Measurements from ENCODE around the gene CRTC1.

CRTC1 gene

DNA sequence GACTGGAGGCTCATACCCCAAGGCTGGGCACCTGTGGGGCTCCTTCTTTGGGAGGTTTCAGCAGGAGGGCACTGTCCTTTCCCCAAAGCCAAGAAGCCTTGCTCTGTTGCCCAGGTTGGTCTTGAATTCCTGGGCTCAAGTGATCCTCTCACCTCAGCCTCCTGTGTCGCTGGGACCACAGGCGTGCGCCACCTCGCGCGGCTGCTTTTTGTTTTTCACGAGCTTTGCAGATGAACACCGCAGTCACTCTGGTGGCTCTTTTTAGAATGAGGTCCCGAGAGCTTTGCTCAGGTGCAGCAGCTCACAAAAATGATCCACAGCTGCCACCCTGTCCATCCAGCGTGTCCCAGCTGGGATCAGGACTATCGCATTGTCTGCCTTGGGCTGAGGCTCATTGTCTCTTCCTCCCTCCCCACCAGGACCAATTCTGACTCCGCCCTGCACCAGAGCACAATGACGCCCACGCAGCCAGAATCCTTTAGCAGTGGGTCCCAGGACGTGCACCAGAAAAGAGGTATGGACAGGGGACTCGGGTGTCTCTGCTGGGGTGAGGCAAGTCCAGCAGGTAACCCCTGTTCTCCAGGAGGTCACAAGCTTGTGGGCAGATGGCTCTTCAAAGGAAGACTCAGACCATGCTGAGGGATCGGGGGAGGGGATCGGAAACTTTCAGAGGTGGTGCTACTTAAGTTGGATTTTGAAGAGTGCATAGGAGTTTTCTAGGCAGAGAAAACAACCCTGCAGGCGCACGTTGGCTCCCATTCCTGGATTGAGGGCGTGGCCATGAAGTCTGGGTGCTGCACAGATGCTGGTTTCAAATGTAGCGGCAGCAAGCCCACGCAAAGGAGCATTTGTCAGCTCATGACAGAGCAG lies 66.1 kb downstream of the CRTC1 start:
- no peak for DNase-seq (ENCODE audit: low spot score)

DNA sequence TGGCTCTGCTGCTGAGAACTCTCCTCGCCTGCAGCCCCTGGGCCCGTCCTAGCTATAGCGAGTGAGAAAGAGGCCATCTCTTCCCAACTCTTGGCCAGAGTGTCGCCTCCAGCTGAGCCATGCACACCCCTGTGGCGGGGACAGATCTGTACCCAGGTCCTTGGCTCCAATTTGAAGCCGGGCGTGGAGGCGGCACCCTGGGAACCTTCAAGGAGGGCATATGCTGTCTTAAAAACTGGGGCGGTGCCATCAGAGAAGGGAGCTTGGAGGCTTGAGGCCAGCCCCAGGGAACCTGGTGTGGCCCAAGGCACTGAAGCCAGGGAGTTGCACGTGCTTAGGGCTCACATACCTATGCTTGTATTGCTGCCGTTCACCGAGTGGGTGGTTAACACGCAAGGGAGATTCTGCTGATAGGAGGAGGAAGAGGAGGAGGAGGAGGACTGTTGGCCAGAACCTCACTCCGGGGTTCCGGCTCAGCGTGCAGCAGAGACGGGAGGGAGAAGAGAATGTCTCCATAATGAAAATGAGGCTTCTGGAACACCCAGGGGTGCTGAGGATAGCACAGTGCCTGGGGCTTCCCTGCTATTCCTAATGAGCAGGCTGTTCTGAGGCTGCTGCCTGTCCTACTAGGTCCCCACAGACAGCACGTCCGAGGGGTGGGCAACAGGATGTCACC lies 67.0 kb downstream of the CRTC1 start:
- no peak for DNase-seq (ENCODE audit: low spot score)

DNA sequence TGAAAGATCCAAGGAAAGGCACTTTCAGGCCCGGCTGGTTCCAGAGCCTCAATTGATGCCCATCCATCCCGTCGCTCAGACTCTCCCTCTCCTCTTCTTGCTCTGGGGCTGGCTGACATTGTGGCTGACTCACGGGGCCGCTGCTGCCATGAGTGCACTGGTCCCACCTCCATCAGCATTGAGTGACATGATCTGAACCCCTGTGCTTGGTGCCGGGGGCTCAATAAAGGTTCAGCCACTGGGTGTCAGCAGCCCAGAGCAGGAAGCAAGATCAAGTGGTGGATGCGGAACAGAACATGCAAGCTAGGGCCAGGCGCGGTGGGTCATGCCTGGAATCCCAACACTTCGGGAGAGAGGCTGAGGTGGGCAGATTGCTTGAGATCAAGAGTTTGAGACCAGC lies 68.1 kb downstream of the CRTC1 start:
- no peak for DNase-seq (ENCODE audit: low spot score)

DNA sequence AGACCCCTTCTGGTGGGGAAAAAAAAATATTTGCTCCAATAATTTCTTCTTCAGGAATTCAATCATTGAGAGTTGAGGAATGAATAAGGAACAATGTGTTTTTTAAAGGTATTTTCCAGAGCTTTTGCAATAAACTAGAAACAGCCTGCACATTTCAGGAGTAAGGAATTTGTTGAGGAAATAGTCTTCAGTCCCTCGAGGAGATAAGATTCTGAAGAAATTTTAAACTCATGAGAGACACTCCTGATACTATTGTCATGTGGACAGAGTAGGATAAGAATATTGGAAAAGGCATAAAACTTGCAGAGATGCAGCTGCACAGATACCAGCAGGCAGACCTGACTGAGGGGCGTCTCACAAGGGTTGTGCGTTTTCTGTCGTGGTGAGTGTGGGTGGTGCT lies 71.0 kb downstream of the CRTC1 start:
- no peak for DNase-seq (ENCODE audit: low spot score)

DNA sequence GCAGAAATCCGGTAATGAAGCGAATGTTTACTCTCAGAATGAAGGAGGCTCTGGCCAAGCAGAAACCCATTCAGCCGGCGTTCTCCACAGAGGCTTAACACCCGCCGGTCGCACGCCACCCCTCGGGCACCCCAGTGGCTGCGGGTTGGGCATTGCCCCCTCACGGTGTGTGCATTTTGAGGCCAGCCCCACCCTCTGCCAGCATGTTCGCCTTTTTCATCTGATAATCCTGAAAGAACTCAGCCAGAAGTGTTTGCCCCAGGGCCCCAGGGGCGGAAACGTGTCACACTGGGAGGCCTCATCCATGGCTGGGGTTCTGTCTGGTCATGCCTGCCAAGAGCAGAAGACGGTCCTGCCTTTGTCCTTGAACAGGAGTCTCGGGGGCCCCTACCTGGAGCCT lies 73.4 kb downstream of the CRTC1 start:
- no peak for DNase-seq (ENCODE audit: low spot score)

DNA sequence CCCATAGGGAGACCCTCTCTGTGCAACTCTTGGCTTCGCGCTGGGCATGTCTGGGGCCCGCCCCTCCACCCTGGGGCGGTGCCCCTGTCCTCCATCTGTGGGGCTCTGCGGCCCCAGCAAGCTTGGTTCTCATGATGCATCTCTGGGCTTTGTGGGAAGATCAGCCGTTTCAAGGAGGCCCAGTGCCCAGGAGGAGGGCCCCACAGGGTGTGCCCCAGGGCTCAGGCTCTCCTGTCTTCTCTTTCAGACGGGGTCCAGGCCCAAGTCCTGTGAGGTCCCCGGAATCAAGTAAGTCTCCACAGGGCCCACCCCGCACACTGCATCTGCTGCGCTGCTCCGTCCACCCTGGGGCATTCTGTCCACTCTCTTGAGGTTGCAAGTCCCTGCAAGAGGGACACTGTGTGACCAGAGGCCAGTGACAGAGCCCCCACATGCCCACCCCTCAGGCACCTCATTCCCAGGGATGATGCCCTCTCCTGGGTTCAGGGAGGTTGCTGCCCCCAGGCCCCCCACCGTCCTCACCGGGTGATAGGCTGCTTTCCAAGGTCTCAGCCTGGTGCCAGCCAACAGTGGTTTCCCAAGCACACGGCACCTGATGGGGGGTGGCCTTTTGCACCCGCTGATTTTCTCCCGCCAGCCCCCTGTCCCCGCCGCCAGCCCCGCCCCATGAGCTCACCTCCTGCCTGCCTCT lies 76.0 kb downstream of the CRTC1 start:
- no peak for DNase-seq (ENCODE audit: low spot score)

DNA sequence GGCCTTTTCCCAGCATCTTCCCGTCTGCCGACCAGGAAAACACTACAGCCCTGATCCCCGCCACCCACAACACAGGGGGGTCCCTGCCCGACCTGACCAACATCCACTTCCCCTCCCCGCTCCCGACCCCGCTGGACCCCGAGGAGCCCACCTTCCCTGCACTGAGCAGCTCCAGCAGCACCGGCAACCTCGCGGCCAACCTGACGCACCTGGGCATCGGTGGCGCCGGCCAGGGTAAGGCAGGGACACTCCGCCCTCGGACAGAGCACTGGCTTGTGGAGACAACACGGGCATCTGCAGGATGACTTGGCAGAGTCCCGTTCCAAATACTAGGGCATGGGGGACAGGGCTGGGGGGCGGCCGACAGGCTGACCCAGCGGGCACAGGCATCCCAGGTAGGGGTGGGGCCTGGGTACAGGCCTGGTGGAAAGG lies 76.5 kb downstream of the CRTC1 start:
- DNase-seq (ENCODE audit: low spot score): no peak

DNA sequence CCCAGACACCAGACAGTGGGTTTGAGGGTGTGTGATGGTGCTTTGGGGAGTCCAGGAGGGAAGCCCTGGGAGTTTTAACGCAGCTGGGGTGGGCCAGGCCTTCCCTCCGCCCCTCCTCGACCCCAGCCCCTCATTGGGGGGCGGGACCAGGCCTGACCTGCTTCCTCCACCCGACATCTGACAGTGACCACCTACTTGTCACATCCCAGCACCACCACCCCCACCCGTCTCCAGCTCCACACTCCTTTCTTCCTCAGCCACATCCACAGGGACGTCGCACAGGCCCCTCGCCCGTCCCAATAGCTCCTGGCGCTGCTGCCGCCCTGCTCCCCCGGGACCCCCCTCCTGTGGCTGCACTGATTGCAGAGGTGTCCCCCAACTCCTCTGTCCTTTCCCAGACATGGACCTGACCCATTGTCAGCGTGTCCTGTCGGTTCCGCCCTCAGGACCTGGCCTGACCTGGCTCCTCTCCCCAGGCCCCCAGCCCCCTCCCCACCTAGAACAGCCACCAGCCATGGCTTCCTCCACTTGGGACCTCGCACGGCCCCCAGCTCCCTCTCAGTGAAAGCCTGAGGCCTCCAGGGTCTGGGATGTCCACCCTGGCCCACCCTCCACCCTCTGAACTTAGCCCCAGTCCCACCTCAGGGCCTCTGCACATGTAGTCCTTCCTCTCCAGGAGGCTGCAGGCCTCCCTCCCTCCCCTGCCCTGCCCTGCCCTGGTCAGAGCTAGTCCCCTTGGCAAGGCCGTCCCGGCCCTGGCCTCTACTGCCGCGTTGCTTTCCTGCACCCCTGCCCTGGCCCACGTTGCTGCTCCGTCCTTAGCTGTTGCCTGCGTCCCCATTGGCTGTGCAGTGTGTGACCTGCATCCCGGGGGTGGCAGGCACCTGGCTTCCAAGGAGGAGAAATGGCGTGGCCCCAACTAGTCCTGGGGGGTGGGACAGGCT lies 77.2 kb downstream of the CRTC1 start:
- no peak for DNase-seq (ENCODE audit: low spot score)

DNA sequence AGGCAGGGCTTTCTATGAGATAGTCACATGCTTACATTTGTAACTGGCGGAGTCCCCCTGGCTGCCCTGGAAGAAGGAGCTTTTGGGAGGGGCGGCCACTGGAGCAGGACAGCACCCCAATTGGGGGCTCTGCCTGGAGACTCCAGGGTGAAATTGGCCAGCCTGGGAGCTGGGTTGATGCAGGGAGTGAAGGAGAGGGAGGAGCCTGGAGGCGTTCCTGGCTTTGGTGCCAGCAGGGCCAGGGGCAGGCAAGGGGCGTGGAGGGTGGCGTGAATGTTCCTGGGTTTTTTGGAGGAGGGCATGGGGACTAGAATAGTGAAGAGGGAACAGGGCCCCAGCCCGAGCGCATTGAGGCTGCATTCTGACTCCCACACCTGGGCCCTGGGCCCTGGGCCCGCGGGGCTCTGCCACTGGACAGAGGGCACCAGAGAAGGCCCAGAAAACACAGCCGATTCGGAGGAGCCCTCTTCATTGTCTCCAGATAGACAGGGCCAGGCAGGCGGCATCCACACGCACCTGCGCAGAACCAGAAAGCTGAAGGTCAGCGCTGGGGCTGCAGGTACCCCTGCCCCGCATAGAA lies 78.1 kb downstream of the CRTC1 start:
- no peak for DNase-seq (ENCODE audit: low spot score)

DNA sequence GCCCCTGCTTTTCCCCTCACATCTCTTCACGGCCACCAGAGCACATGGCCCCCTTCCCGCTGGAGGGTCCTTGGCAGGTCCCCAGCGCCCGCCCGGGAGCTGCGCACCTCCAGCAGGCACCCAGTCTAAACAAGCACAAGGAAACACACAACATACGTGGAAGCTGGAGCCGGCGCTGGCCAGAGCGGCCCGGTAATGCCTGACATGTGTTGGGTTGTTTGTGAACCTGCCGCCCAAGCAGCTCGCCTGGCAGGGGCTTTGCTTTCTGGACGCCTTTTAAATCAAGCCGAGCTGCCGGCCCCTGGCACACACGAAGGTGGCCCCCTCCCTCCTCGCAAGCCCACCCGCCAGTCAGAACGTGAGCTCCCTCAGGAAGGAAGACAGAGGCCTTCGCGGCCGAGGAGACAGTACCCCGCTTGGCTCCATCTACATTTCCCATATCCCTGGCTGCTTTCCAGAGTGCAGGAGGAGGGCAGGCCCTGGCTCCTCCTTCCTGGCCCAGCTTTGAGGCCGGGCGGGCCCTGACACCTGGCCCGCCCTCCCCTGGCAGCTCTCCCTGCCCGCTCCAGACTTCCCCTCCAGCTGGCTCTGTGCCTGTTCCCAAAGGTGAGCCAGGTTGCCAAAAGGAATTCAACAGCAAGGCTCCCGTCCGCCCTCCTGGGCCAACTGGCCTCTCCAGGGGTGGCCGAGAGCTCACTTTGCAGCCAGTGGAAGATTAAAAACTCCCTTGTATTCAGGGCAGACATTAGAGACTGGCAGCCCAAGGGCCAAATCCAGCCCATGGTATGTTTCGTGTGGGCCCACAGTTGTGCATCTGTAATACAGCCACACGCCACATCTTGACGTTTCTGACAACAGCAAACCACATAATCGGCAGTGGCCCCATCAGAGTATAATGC lies 78.9 kb downstream of the CRTC1 start:
- DNase-seq (ENCODE audit: low spot score): no peak

DNA sequence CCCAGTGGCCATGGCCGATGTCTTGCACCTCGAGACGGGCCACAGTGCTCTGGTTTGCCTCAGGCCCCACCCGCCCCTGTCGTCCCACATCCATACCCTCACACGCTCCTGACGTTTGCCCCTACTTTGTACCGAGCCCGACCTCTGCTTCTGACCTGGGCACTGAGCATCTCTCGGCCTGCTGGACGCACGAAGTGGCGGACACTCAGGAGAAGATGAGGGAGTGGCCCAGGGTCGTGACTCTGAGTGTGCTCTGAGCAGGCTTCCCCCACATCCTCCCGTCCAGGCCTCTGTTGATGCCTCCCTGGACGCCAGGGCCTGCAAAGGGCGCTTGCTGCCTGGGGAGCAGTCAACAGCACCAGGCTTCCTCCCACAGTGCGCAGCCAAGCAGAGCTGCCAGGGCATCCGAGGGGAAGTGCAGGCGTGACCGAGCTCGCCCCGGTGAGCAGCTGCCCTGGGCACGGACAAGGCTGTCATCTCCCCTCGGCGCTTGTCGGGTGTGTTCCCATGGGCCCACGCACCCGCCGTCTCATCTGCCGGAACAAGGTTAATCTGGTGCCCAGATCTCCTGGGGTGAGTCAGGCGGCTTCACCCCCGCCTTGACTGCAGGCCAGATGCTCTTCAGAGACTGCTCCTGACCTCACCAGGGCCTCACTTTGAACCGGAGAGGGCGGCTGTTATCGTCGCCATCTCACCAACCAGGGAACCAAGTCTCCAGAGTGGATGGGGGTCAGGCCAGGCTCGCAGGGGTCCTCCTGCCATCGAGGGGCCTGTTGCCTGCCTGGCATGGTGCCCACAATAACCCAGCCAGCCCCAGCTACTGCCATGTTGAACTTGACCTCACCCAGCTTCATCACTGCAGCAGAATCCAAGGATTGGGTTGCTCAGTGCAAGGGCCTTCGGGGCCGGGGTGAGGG lies 80.5 kb downstream of the CRTC1 start:
- no peak for DNase-seq (ENCODE audit: low spot score)

DNA sequence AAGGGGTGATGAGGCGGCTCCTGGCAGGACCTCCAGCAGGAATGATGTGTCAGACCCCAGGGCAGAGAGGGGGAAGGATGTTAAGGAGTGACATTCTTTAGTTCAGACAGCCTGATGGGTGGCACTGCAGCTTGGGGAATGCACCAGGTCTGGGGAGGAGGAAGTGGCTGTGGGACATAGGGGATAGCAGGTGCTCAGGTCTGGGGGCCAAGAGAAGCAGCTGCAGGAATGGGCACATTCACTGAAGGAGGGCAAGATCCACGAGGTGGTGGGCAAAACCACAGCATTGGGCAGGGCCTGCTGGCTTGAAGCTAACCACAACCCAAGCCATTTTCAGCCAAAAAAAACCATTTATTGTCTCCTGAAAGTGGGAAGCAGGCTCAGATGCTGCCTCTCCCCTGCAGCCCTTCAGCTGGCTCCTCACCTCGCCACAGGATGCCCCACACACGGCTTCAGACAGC lies 81.1 kb downstream of the CRTC1 start:
- no peak for DNase-seq (ENCODE audit: low spot score)

DNA sequence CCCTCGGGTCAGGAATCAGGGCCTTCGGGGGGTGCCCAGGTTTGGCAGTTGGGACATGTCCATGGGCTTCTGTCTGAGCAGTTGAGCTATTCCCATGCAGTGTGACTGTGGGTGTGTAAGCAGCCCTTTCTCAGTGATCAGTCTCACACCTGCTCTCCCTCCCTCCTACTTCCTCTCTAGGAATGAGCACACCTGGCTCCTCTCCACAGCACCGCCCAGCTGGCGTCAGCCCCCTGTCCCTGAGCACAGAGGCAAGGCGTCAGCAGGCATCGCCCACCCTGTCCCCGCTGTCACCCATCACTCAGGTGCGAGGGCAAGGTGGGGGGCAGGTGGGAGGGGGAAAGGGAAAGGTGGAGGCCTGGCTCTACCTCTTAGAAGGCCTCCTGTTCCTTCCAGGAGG lies 81.7 kb downstream of the CRTC1 start:
- DNase-seq (ENCODE audit: low spot score): no peak

DNA sequence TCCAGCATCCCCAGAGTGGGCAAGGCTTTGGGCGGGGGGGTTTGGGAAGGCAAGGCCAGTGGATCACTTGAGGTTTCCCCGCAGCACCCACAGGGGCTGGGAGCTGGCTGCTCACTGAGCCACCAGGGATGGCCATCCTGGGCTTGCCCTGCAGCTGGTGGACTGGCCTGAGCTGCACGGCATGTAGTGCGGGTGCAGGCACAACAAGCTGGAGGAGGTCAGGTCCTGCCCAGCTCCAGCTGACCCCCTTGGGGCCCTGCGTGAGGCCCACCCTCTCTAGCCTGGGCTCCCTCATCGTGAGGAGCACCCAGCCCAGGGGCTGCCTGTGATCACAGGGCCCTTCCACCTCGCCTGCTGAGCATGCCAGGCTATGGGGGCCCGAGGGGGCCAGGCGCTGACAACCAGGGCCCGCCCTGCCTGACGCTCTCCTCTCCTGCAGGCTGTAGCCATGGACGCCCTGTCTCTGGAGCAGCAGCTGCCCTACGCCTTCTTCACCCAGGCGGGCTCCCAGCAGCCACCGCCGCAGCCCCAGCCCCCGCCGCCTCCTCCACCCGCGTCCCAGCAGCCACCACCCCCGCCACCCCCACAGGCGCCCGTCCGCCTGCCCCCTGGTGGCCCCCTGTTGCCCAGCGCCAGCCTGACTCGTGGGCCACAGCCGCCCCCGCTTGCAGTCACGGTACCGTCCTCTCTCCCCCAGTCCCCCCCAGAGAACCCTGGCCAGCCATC lies 84.7 kb downstream of the CRTC1 start:
- no peak for DNase-seq (ENCODE audit: low spot score)

DNA sequence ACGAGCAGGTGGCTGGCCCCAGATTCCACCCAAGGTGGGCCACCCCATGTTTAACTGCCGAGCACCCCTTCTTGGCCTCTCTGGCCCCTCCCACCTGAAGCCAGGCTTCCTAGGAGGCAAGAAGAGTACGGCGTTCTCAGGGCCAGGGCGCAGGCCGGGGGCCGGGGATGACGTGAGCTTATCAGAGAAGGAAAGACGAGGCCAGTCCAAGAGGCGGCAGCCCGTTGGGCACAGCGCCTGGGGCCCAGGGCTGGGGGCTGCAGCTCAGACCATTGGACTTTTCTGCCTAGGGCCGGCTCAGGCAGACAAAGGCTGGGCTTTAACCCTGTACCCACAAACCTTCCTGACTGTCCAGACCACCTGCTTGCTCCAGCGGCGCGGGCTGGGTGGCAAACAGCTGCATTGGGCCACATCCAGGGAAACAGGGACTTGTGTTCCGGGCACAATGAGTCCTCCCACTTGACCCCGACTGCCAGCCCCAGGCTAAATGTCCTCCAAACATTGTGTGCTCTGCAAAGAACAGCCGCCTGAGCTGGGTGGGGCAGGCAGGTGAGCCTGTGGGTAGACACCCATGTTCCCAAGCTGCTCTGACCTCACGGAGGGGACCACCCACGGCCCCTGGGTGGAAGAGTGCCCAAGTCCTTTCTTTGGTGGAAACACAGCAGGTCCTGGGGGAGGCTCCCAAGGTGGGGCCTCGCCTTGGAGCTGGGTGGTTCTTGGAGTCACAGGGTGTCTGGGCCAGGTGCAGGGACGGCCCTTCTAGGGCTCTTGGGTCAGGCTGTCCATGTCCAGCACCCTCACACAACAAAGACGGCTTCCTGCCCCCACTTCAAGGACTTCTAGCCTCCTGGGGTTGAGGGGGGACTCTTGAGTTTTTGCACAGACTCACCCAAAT lies 85.8 kb downstream of the CRTC1 start:
- DNase-seq (ENCODE audit: low spot score): no peak

DNA sequence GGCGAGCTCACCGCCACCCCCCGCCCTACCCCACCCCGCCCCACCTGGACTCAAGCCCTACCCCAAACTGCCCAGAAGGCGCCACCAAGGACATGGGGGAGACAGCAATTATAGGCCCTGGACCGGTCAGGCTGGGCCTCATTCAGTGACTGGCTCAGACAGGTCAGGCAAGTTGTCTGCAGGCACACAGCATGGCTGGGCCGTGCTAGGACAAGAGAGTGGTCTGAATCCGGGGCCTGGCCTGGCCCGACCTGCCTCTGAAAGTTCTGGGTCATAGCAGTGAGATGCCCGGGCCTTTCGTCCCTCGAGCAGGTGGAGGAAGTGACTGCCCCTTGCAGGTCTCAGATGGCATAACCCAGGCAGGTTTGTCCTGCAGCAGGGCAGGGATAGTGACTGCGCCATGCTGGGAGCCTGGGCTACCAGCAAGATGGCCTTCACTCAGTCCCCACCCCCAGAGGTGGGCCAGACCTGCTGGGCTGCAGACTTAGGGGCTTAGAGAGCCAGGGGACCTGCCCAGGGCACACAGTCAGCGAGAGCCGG lies 86.6 kb downstream of the CRTC1 start:
- DNase-seq (ENCODE audit: low spot score): no peak

DNA sequence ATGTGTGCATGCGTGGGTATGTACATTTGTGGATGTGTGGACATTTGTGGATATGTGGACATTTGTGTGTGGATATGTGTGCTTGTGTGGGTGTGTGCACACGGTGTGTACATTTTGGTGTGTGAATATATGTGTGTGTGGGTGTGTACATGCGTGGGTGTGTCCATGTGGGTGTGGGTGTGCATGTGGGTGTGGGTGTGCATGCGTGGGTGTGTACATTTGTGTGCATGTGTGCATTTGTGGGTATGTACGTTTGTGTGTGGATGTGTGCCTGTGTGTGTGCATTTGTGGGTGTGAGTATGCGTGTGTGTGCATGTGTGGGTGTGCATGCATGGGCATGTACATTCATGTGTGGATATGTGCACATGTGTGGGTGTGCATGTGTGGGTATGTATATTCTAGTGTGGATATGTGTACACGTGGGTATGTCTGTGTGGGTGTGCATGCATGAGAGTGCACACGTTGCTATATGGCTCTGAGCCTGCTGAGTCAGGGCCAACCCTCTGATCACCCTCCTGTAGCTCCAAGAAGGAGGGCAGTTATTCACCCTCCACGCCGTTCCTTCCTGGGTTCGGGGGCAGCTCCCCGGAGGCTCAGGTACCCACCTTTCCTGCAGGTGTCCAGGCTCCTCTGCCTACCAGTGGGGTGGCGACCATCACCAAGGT lies 87.3 kb downstream of the CRTC1 start:
- no peak for DNase-seq (ENCODE audit: low spot score)
